ENCODE data around the gene PATL2. TPM values are rescaled to one million over a fixed set of nuclear protein-coding genes. Genes with fewer than 3 reads are reported as not detected.
A peak's percentile ranks its signal among the peaks of the same experiment; 100 is the strongest.

PATL2 gene
- total and polyA plus RNA-seq, 3 donors from 2014 or later: 0.62 to 0.87 (median 0.76) TPM

DNA sequence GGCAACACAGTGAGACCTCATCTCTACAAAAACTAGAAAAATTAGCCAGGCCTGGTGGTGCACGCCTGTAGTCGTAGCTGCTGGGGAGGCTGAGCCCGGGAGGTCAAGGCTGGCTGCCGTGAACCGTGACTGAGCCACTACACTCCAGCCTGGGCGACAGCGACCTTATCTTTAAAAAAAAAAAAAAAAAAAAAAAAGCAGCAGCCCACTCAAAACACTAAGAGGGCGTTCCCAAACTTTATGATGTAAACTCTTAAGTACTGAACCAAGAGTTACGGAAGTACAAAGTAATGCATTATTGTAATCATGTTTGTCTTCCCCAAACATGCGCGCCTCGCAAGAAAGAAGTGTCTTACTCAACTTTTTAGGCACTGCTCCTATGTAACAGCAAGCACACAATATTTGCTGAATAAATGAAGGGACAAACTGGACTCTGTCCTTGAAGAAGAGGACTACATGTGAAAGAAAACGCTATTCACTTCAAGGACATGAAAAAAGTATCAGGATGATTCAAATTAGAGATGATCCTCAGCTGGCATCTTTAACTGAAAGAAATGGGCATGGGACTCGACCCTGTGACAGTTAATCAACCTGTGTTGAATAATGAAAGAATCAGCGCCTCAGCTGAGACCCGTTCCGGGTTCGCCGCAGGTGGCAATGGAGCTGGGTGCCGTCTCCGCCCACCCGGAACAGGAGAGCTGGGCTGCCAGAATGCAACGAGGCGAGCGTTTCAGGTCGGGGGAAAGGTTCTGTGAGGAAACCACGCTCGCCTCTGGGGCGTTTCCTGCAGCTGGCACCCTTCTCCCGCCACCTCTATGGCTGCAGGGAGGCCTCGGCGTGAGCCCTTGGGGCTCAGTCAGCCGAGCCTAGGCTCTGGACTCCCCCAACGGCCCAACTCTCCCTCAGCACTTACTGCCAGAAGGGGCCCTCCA lies 48.4 kb downstream of the PATL2 start:
- TF ChIP-seq, protein P1, sequence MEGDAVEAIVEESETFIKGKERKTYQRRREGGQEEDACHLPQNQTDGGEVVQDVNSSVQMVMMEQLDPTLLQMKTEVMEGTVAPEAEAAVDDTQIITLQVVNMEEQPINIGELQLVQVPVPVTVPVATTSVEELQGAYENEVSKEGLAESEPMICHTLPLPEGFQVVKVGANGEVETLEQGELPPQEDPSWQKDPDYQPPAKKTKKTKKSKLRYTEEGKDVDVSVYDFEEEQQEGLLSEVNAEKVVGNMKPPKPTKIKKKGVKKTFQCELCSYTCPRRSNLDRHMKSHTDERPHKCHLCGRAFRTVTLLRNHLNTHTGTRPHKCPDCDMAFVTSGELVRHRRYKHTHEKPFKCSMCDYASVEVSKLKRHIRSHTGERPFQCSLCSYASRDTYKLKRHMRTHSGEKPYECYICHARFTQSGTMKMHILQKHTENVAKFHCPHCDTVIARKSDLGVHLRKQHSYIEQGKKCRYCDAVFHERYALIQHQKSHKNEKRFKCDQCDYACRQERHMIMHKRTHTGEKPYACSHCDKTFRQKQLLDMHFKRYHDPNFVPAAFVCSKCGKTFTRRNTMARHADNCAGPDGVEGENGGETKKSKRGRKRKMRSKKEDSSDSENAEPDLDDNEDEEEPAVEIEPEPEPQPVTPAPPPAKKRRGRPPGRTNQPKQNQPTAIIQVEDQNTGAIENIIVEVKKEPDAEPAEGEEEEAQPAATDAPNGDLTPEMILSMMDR (IDR thresholded peaks at IDR 0.05): no peak
- no peak for TF ChIP-seq POLR2A (IDR thresholded peaks at IDR 0.05)
- intact Hi-C loops (cut with DNase I; ENCODE audit: low total_unique reads): loop anchor here (5.0 kb wide), 1 partner anchor 75 kb away; the partner anchor contains the start of gene TRIM69
- no peaks in the 10 kb centered on the region for H3K27me3 ChIP-seq
- peak; percentile 76 for DNase-seq
- H3K4me1 ChIP-seq: peaks cover 3% of the 10 kb centered on the region
- peak overlapping the region; percentile 95 to 97 for H3K27ac ChIP-seq
- no peaks in the 10 kb centered on the region for H3K9me3 ChIP-seq
- no peaks in the 10 kb centered on the region for H3K36me3 ChIP-seq (ENCODE audit: low read depth, missing control alignments)
- peak overlapping the region; percentile 99 for H3K4me3 ChIP-seq
- WGBS, 2 donors: 2 to 4% methylated on average over 32 to 33 of the region's 34 CpGs

DNA sequence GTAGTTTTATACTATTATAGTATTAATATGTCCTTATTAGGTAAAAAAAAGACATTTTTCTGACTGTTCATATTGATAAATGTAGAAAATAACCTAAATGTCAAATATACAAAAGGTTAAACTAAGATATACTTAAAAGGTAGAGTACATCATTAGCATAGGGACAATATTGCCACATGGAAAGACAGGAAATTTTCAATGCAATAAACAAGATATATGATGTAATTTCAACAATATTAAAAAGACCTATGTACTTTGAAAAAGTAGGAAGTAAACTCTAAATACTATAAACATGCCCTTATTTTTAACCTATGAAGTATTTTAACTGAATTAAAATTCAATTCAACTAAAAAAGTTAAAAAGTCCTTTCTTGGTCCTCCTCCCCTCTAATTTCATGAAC lies 49.5 kb downstream of the PATL2 start:
- intact Hi-C loops (cut with DNase I; ENCODE audit: low total_unique reads): loop anchor here (5.0 kb wide), 1 partner anchor 76 kb away; the partner anchor contains the start of gene TRIM69
- H3K36me3 ChIP-seq (ENCODE audit: low read depth, missing control alignments): no peaks in the 10 kb centered on the region
- peak overlapping the region in 1 of 2 donors; percentile 97 for H3K27ac ChIP-seq

DNA sequence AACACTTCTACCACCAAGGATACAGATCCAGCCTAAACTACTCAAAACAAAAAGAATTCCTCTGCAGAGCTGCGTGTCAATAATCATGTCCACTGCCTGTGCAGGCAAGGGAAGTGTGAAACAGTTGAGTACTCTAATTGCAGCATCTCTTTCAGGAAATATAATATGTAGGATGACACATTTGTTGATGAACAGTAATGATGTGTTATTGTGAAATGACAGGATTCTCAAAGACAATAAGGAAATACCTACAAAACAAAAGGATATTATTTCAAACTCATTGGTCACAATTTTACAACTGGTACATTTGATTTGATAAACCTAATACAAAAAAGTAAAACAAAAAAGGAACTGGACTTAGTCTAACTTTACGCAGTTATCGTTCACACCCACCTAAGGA lies 52.1 kb downstream of the PATL2 start:
- TF ChIP-seq, protein P1 (IDR thresholded peaks at IDR 0.05): no peak
- no peak for TF ChIP-seq POLR2A (IDR thresholded peaks at IDR 0.05)
- intact Hi-C loops (cut with DNase I; ENCODE audit: low total_unique reads): no loop called here
- H3K27me3 ChIP-seq: no peaks in the 10 kb centered on the region
- H3K4me1 ChIP-seq: peaks cover 3% of the 10 kb centered on the region
- no peaks in the 10 kb centered on the region for H3K9me3 ChIP-seq
- no peak overlapping the region for H3K27ac ChIP-seq
- H3K36me3 ChIP-seq (ENCODE audit: low read depth, missing control alignments): no peaks in the 10 kb centered on the region
- no peak for DNase-seq
- WGBS, 2 donors: 96% methylated on average over 3 of the region's 3 CpGs
- H3K4me3 ChIP-seq: no peak overlapping the region

More for the DNA sequence above, 49.5 kb downstream of the PATL2 start:
- no peak for DNase-seq
- Histone ChIP-seq H3K27me3 (no peaks in the 10 kb centered on the region), H3K4me3 (no peak overlapping the region), H3K9me3 (no peaks in the 10 kb centered on the region), H3K4me1 (peaks cover 3% of the 10 kb centered on the region)
- no peak for TF ChIP-seq POLR2A (IDR thresholded peaks at IDR 0.05)
- TF ChIP-seq, protein P1 (IDR thresholded peaks at IDR 0.05): no peak

DNA sequence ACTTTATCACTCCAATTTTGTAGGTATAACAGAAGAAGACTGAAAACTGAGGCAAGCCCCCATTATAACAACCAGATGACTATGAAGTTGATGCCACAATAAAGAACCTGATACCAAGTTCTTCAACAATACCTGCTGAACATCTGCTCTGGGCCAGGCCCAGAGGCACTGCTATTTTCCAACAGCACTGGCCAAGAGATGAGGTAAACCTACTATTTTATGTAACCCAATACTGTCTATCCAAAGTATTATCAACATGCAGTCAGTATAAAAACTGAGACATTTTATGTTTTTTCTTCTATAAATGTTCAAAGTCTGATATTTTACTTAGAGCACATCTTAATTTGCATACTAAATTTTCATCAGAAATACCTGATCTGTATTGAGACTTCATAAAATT lies 53.7 kb downstream of the PATL2 start:
- Histone ChIP-seq H3K27ac (no peak overlapping the region), H3K4me1 (no peaks in the 10 kb centered on the region), H3K9me3 (no peaks in the 10 kb centered on the region), H3K27me3 (no peaks in the 10 kb centered on the region), H3K4me3 (no peak overlapping the region), H3K36me3 (ENCODE audit: low read depth, missing control alignments) (no peaks in the 10 kb centered on the region)
- TF ChIP-seq, protein P1 (IDR thresholded peaks at IDR 0.05): no peak
- TF ChIP-seq POLR2A (IDR thresholded peaks at IDR 0.05): no peak
- no peak for DNase-seq
- intact Hi-C loops (cut with DNase I; ENCODE audit: low total_unique reads): no loop called here

Data from testis (tissue), 3 donors.